Subcutaneous adipose tissue (tissue), 4 donors: Measurements from ENCODE around the gene ZNF275. TPM values are rescaled to one million over a fixed set of nuclear protein-coding genes. Genes with fewer than 3 reads are reported as not detected.

Experiments used
- CTCF ChIP-seq: fragments of 450-650 bp; IDR thresholded peaks from one replicate; pipeline ENCODE4 v1.5.1; 2016; ENCODE audit warnings: low read depth, mild to moderate bottlenecking, control low read depth, antibody characterized with exemption, moderate library complexity
- total RNA-seq, 4 donors: library from RNA; depleted of rRNA; stranded (reverse); fragments of >200 nt; gene quantifications; one replicate each; pipeline ENCODE4 v1.1.0, GENCODE V29; 2016

The ZNF275 gene
- total RNA-seq, 4 donors from 2014 or later: 8.3 to 30.9 (median 15.9) TPM

GRCh38 chrX:153370293-153371055 lies 36.5 kb downstream of the ZNF275 start:
- TF ChIP-seq CTCF: no peak

DNA sequence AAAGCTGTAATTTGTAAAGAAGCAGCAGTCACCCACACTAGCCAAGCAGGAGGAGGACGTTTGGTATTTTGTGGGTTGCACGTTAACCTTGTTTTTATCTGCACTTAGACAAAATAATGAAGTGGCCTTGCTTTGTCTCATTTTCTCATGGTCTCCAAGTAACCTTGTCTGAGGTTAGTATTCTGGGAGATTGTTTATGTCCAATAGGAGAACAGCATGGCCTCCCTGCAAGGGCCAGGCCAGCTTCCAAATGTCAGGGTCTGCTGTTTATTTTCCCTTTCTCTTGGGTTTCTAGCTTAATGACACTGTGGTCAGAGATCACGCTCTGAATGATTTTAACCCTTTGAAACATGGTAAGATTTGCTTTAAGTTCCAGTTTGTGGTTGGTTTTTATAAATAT lies 37.3 kb downstream of the ZNF275 start:
- TF ChIP-seq CTCF: no peak

- no peak for TF ChIP-seq CTCF
Measured at GRCh38 chrX:153372949-153373348, 39.0 kb downstream of the ZNF275 start.

GRCh38 chrX:153374426-153374825 lies 40.5 kb downstream of the ZNF275 start:
- TF ChIP-seq CTCF: no peak

DNA sequence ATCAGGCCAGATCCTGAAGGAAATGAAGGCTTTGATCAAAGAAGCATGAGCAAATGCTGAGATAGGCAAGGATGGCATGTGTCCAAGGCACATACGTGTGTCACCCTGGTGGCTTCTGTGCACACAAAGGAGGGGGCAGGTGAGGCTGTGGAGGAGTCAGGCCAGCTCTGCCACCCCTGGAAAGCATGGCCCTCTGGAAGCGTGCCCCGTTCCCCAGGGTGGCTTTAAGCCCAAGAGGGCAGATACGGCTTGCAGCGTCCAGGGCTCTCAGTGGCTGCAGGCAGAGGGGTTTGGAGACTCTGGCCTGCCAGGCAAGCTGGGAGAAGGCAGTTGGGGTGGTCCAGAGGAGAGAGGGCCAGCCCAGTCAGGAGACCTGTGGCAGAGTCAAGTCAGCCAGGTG lies 41.6 kb downstream of the ZNF275 start:
- no peak for TF ChIP-seq CTCF

DNA sequence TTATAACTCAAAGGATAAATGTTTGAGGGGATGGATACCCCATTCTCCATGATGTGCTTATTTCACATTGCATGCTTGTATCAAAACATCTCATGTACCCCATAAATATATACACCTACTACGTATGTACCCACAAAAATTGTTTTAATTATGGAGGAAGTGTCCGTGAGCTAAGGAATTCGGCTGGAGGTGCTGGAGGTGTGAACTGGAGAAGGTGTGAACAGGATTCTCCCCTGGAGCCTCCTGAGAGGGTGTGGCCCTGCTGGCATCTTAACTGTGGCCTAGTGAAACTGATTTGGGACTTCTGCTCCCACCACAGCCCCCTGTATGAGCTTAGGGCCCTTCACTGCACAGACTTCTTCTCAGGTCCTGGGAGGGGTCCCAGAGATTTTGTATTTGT lies 43.8 kb downstream of the ZNF275 start:
- no peak for TF ChIP-seq CTCF

DNA sequence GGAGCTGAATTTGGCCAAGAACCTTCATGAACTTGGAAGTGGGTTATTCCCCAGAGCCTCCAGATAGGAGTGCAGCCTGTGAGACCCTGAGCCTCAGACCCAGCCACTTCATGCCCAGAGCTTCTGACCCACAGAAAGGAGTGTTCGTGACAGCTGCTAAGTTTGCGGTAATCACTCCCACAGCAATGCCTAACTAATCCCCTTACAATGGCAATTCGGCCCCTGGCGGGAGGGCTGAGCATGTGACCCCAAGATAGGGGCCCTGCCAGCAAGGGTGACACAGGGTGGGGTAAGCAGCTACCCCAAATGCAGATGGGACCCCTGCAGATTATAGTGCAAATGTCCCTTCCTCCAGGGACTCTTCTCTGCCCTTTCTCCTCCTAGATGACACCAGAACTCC lies 44.7 kb downstream of the ZNF275 start:
- no peak for TF ChIP-seq CTCF
